HEK293 (cell line): ENCODE measurements around the gene SHD.

Experiments used
- KLF10 ChIP-seq: fragments of 450-650 bp; IDR thresholded peaks from 2 replicates; pipeline ENCODE4 v1.5.1; 2018; ENCODE audit warnings: missing biosample characterization, mild to moderate bottlenecking, missing genetic modification characterization
- KLF9 ChIP-seq: fragments of 450-650 bp; formaldehyde crosslinking; IDR thresholded peaks from 2 replicates; pipeline ENCODE4 v1.5.1; 2016; ENCODE audit warnings: missing biosample characterization, missing genetic modification characterization, low read depth
- SALL2 ChIP-seq: fragments of 450-650 bp; formaldehyde crosslinking; IDR thresholded peaks from 2 replicates; pipeline ENCODE4 v1.5.0; 2017; ENCODE audit warnings: missing biosample characterization, mild to moderate bottlenecking, missing genetic modification characterization, borderline replicate concordance
- ZEB2 ChIP-seq: fragments of 450-650 bp; formaldehyde crosslinking; IDR thresholded peaks from 2 replicates; pipeline ENCODE4 v1.5.1; 2016; ENCODE audit warnings: missing biosample characterization, missing genetic modification characterization
- ZNF132 ChIP-seq: fragments of 450-650 bp; formaldehyde crosslinking; IDR thresholded peaks from 2 replicates; pipeline ENCODE4 v1.5.1; 2017; ENCODE audit warnings: missing biosample characterization, missing genetic modification characterization, borderline replicate concordance
- ZNF223 ChIP-seq: fragments of 450-650 bp; formaldehyde crosslinking; IDR thresholded peaks from 2 replicates; pipeline ENCODE4 v1.5.1; 2016; ENCODE audit warnings: missing biosample characterization, missing genetic modification characterization
- ZNF248 ChIP-seq: fragments of 450-650 bp; formaldehyde crosslinking; IDR thresholded peaks from 2 replicates; pipeline ENCODE4 v1.5.1; 2017; ENCODE audit warnings: missing biosample characterization, missing genetic modification characterization
- ZNF473 ChIP-seq: fragments of 450-650 bp; formaldehyde crosslinking; IDR thresholded peaks from 2 replicates; pipeline ENCODE4 v1.5.1; 2017; ENCODE audit warnings: missing biosample characterization, missing genetic modification characterization
- ZNF510 ChIP-seq: fragments of 450-650 bp; formaldehyde crosslinking; IDR thresholded peaks from 2 replicates; pipeline ENCODE4 v1.5.1; 2018; ENCODE audit warnings: mild to moderate bottlenecking, missing genetic modification characterization, missing biosample characterization; ENCODE audit not compliant: insufficient replicate concordance
- ZNF530 ChIP-seq: fragments of 450-650 bp; formaldehyde crosslinking; IDR thresholded peaks from 2 replicates; pipeline ENCODE4 v1.5.1; 2016; ENCODE audit warnings: low read depth, missing biosample characterization, missing genetic modification characterization
- ZNF571 ChIP-seq: fragments of 450-650 bp; formaldehyde crosslinking; IDR thresholded peaks from 2 replicates; pipeline ENCODE4 v1.5.0; 2017; ENCODE audit warnings: missing biosample characterization, missing genetic modification characterization
- ZNF600 ChIP-seq: fragments of 450-650 bp; formaldehyde crosslinking; IDR thresholded peaks from 2 replicates; pipeline ENCODE4 v1.5.1; 2016; ENCODE audit warnings: missing biosample characterization, missing genetic modification characterization
- ZNF610 ChIP-seq: fragments of 450-650 bp; formaldehyde crosslinking; IDR thresholded peaks from 2 replicates; pipeline ENCODE4 v1.5.1; 2016; ENCODE audit warnings: missing biosample characterization, missing genetic modification characterization, borderline replicate concordance
- ZNF621 ChIP-seq: fragments of 450-650 bp; formaldehyde crosslinking; IDR thresholded peaks from 2 replicates; pipeline ENCODE4 v1.5.1; 2017; ENCODE audit warnings: missing biosample characterization, missing genetic modification characterization
- ZNF658 ChIP-seq: fragments of 450-650 bp; formaldehyde crosslinking; IDR thresholded peaks from 2 replicates; pipeline ENCODE4; 2016; ENCODE audit warnings: missing biosample characterization, missing genetic modification characterization
- ZNF777 ChIP-seq: fragments of 450-650 bp; formaldehyde crosslinking; IDR thresholded peaks from 2 replicates; pipeline ENCODE4 v1.5.1; 2017; ENCODE audit warnings: missing biosample characterization, missing genetic modification characterization, borderline replicate concordance
- ZXDB ChIP-seq: fragments of 450-650 bp; formaldehyde crosslinking; IDR thresholded peaks from 2 replicates; pipeline ENCODE4 v1.5.1; 2016; ENCODE audit warnings: missing biosample characterization, missing genetic modification characterization
- TF ChIP-seq, protein P1 (sequence below): fragments of 450-650 bp; formaldehyde crosslinking; IDR thresholded peaks from 2 replicates; pipeline ENCODE4 v1.5.1; 2016; ENCODE audit warnings: missing biosample characterization, missing genetic modification characterization, borderline replicate concordance
- TF ChIP-seq, protein P2 (sequence below): fragments of 450-650 bp; formaldehyde crosslinking; IDR thresholded peaks from 2 replicates; pipeline ENCODE4; 2016; ENCODE audit warnings: missing biosample characterization, missing genetic modification characterization
- TF ChIP-seq, protein P3 (sequence below): fragments of 450-650 bp; formaldehyde crosslinking; IDR thresholded peaks from 2 replicates; pipeline ENCODE4 v1.5.1; 2016; ENCODE audit warnings: missing biosample characterization, missing genetic modification characterization

SHD gene

DNA sequence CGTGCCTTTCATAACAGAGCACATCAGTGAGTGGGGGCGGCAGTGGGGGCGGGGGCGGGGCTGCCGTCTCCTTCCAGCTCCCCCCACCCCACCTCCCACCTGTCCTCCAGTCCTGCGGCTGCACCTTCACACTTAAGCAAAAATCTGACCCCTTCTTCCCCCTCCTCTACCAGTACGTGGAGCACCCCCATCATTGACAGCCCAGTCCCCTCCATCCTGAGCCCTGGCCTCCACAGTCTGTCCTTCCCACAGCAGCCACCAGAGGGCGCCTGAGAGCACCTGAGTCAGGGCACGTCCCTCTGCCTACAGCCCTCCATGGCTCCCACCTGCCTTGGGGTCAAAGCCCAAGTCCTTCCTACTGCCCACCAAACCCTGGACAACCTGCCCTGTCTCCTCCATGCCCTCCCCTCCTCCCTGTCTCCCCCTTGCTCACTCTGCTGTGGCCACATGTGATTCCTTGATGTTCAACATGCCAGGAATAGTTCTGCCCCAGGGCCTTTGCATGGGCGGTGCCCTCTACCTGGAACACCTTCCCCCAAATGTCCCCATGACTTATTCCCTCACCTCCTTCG is 45.7 kb upstream of the SHD start (continued):
- TF ChIP-seq ZXDB (tag by site-specific recombination) (peak; percentile 69; the same call in 1 of the 2 replicates), ZNF132 (tag by site-specific recombination) (no peak), ZNF610 (0 out of 2 replicates have a peak, but pooled peaks have one; percentile 37), ZEB2 (tag by site-specific recombination) (peak; percentile 49; the same call in 1 of the 2 replicates), ZNF248 (tag by site-specific recombination) (no peak), ZNF658 (tag by site-specific recombination) (no peak), ZNF510 (no peak), KLF9 (tag by site-specific recombination) (peak; percentile 75), ZNF600 (0 out of 2 replicates have a peak, but pooled peaks have one; percentile 16), ZNF571 (tag by site-specific recombination) (no peak), ZNF621 (tag by site-specific recombination) (no peak), ZNF777 (tag by site-specific recombination) (no peak), ZNF473 (tag by site-specific recombination) (no peak), SALL2 (tag by site-specific recombination) (peak; percentile 73; the same call in 1 of the 2 replicates), ZNF223 (tag by site-specific recombination) (no peak), ZNF530 (tag by site-specific recombination) (no peak), KLF10 (tag by site-specific recombination) (no peak)
- TF ChIP-seq, protein P1, sequence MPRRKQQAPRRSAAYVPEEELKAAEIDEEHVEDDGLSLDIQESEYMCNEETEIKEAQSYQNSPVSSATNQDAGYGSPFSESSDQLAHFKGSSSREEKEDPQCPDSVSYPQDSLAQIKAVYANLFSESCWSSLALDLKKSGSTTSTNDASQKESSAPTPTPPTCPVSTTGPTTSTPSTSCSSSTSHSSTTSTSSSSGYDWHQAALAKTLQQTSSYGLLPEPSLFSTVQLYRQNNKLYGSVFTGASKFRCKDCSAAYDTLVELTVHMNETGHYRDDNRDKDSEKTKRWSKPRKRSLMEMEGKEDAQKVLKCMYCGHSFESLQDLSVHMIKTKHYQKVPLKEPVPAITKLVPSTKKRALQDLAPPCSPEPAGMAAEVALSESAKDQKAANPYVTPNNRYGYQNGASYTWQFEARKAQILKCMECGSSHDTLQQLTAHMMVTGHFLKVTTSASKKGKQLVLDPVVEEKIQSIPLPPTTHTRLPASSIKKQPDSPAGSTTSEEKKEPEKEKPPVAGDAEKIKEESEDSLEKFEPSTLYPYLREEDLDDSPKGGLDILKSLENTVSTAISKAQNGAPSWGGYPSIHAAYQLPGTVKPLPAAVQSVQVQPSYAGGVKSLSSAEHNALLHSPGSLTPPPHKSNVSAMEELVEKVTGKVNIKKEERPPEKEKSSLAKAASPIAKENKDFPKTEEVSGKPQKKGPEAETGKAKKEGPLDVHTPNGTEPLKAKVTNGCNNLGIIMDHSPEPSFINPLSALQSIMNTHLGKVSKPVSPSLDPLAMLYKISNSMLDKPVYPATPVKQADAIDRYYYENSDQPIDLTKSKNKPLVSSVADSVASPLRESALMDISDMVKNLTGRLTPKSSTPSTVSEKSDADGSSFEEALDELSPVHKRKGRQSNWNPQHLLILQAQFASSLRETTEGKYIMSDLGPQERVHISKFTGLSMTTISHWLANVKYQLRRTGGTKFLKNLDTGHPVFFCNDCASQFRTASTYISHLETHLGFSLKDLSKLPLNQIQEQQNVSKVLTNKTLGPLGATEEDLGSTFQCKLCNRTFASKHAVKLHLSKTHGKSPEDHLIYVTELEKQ (tag by site-specific recombination), result 0 out of 2 replicates have a peak, but pooled peaks have one; percentile 15
- TF ChIP-seq, protein P2, sequence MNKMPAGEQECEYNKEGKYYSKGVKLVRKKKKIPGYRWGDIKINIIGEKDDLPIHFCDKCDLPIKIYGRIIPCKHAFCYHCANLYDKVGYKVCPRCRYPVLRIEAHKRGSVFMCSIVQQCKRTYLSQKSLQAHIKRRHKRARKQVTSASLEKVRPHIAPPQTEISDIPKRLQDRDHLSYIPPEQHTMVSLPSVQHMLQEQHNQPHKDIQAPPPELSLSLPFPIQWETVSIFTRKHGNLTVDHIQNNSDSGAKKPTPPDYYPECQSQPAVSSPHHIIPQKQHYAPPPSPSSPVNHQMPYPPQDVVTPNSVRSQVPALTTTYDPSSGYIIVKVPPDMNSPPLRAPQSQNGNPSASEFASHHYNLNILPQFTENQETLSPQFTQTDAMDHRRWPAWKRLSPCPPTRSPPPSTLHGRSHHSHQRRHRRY, result no peak
- TF ChIP-seq, protein P3, sequence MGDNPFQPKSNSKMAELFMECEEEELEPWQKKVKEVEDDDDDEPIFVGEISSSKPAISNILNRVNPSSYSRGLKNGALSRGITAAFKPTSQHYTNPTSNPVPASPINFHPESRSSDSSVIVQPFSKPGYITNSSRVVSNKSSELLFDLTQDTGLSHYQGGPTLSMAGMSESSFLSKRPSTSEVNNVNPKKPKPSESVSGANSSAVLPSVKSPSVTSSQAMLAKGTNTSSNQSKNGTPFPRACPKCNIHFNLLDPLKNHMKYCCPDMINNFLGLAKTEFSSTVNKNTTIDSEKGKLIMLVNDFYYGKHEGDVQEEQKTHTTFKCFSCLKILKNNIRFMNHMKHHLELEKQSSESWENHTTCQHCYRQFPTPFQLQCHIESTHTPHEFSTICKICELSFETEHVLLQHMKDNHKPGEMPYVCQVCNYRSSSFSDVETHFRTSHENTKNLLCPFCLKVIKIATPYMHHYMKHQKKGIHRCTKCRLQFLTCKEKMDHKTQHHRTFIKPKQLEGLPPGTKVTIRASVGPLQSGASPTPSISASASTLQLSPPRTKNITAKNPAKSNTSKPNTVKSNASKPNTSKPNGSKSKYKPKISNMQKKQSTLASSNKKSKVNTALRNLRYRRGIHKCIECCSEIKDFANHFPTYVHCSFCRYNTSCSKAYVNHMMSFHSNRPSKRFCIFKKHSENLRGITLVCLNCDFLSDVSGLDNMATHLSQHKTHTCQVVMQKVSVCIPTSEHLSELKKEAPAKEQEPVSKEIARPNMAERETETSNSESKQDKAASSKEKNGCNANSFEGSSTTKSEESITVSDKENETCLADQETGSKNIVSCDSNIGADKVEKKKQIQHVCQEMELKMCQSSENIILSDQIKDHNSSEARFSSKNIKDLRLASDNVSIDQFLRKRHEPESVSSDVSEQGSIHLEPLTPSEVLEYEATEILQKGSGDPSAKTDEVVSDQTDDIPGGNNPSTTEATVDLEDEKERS (tag by site-specific recombination), result peak; percentile 96
